ENCODE results near the gene WDR88. TPM values are rescaled to one million over a fixed set of nuclear protein-coding genes. Genes with fewer than 3 reads are reported as not detected.

The WDR88 gene
- total and polyA plus RNA-seq, 10 of the 15 experiments (the other 5 are each of a cell fraction or from before 2014, with no cell fraction given), result 0.19 to 0.34 TPM; not detected in 8

GRCh38 chr19:33176670-33177416, 44.9 kb downstream of the WDR88 start (continued):
- TF ChIP-seq SKIL (IDR thresholded peaks at IDR 0.05; ENCODE audit: low read depth, poor library complexity, severe bottlenecking) (peak; percentile 92), E4F1 (IDR thresholded peaks at IDR 0.05; ENCODE audit: borderline replicate concordance, partially characterized antibody) (peak; percentile 87), BACH1 (IDR thresholded peaks at IDR 0.05; ENCODE audit: borderline replicate concordance) (peak; percentile 46), ZBTB11 (CRISPR knock-in tag; IDR thresholded peaks at IDR 0.05) (peak; percentile 82), SPI1 (IDR thresholded peaks at IDR 0.05; ENCODE audit: borderline replicate concordance, insufficient read depth, low read depth, low read length) (0 out of 2 replicates have a peak, but pooled peaks have one; percentile 4)

Data from GM12878 (cell line).